ENCODE measurements around the gene LAYN.

LAYN gene

DNA sequence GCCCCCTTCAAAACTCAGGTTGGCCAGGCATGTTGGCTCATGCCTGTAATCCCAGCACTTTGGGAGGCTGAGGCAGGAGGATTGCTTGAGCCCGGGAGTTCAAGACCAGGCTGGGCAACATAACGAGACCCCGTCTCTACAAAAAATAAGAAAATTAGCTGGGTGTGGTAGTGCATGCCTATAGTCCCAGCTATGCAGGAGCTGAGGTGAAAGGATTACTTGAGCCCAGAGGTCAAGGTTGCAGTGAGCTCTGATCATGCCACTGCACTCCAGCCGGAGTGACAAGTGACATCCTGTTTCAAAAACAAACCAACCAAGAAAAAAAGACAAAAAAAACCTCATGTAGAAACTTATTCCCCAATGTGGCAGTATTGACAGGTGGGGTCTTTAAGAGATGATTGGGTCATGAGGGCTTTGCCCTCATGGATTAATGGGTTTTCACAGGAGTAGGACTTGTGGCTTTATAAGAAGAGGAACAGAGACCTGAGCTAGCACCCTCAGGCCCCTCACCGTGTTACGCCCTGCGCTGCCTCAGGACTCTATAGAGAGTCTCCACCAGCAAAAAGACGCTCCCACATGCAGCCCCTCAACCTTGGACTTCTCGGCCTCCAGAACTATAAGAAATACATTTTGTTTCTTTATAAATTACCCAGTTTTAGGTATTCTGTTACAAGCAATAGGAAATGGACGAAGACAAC is 22.3 kb downstream of the LAYN start:
- DNase-seq (ENCODE audit: low spot score), result no peak

DNA sequence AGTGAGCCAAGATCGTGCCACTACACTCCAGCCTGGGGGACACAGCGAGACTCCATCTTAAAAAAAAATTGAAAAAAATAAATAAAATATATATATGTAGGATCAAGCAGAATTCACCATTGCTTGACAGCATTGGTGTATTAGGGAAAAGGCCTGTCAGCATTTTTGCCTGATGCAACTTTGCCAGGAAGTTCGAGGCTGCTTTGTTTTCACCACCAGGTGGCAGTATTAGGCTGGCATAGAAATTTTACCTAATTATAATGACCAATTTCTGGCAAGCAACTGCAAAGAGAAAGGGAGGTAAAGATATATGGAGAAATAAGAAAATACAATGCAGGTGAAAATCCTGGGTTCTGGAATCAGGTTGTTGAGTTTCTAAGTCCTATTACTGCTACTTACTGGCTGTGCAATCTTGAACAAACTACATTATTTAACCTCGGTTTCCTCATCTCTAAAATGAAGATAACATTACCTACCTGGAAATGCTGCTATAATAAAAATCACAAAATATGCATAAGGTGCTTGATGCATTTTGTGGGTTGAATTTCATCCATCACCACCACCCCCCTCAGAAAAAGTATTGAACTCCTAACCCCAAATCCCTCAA is 24.7 kb downstream of the LAYN start:
- DNase-seq (ENCODE audit: low spot score), result peak; percentile 59

DNA sequence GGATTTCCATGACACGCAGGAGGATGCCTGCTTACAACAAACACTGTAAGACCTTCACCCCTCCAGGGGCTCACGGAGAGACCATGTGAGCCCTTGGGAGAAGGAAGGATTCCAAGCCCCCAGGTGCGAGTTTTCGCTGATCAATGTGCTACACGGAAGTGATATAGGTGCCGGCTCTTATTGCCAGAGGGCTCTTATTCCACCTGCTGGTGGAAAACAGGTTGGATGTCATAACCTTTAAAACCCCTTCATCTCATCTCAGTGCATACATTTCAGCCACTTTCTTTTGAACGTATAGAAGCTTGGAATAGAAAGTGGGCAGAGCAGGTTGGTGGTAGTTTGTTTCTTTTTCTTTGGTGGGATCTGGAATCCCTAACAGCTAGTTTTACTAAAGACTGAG is 25.8 kb downstream of the LAYN start:
- no peak for DNase-seq (ENCODE audit: low spot score)

DNA sequence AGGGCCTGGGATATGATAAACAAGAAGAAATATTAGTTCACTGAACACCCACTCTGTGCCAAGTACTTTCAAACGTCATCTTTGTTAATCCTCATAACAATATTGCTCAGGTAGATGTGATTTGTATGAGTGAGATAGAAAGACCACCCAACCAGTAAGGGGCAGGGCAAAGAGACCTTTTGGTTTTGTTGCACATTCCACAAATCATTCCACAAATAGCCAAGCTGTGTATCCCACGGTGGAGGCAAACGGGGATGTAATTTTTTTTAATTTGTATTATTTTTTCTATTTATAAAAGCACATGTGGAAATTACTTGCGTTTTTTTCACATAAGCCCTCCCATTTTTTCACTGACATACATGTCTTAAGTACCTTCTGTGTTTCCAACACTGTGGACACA is 29.0 kb downstream of the LAYN start:
- no peak for DNase-seq (ENCODE audit: low spot score)

DNA sequence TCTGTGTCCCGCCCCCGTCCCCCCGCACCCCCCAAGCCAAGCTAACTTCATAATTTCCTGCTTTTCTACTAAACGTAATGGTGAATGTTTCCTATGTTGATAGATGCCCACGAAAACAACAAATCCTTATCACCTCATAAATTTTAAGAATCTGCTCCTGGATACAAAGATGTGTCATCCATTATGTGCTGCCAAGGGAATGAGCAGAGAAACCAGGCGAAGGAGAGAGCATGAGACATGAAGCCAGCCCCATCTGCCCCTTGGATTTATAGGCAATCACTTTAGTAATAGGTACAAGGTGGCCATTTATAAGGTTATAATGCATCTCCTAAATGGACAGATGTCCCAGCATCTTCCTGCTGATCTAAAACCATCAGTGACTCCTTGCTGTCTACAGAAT is 30.3 kb downstream of the LAYN start:
- no peak for DNase-seq (ENCODE audit: low spot score)

DNA sequence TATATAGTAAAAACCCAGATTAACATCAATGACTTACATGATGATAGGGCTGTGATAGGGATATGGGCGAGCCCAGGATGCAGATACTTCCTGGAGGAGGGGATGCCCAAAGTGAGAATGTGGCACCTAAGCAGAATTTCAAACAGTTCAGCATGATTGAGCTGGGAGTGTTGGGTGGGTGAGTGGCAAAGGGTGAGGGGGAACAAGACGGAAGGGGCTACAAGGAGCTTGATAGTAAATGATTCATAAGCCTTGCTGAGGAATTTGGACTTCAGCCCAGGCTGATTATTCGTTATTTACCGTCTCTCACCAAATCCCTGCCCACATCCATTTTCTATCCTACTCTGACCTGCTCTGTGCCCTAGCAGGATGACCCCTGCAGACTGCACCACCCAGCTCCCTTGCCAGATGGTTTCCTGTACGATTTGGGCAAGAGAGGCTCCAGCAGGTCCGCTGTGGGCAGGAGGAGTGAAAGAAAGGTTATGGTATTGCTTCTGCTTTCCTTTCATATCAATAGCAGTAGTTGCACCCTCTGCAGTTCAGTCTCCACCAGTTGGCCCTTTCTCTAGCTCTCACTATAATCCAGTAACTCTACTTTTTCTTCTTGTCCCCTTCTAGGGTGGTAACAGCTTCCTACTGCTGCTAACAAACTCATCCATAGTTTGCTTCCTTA is 31.4 kb downstream of the LAYN start:
- DNase-seq (ENCODE audit: low spot score), result no peak

DNA sequence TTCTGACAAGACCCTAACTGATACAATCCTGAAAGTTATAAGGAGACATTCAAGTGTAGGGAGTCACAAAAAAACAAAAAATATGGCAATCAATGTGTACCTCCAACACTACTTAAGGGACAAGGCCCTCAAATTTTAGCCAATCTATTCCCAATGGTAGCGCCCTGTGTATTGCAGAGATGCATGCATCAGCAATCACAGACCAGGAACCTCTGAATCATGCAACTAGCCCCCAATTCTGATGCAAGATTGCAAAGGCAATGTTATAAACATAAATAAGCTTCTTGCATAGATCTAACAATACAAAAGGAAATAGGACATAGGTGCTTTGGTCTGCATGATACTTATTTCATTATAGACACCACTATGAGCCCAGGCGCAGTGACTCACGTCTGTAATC is 32.1 kb downstream of the LAYN start:
- DNase-seq (ENCODE audit: low spot score), result no peak

DNA sequence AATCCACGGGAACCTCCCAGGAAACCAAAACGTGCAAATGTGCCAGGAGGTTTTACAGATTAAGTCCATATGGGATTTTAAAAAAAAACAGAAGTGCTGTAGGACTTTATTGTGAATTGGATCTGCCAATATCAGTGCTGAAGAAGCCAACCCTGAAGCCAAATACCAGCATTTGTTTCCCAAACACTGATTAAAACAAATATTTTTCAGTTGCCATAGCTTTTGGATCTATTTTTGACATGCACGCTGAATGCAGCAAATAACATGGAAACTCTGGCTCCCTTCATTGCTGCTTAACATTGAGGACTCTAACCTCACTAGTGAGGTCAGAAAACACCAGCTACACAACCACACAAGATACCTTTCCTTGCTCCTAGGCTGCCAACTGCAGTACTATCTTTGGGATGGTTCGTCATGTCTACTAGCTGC is 33.3 kb downstream of the LAYN start:
- DNase-seq (ENCODE audit: low spot score), result no peak

DNA sequence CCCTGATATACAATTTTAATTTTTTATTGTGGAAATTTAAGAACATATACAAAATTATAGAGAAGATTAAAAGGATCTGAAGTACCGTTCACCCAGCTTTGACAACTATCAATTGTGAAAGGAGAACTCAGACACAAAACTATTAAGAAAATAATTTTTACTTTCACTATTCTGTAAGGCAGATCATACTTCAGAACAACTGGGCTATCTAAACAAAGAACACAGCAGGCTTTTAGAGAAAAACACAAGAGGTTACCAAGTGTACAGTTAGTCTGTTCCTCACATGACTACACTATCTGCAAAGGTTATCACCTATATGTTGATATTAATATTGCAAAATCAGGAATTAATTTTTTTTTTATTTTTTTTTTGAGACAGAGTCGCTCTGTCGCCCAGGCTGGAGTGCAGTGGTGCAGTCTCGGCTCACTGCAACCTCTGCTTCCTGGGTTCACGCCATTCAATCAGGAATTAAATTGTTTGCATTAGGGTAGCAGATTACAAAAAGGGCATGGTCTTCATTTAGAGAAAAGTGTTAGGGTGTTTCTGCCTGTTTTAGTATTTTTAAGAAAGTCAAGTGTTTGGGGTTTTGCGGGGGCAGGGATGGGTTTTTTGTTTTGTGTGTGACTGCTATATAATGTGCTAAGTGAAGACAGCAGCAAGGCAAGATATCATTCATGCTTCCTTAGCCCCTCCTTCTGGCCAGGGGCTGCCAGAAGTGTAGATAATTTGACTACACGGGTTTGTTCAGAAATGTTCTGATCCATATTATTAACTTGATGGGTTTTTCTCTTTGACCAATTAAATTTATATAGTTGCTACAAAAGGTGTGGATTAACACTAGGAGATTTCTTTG is 34.1 kb downstream of the LAYN start:
- no peak for DNase-seq (ENCODE audit: low spot score)

DNA sequence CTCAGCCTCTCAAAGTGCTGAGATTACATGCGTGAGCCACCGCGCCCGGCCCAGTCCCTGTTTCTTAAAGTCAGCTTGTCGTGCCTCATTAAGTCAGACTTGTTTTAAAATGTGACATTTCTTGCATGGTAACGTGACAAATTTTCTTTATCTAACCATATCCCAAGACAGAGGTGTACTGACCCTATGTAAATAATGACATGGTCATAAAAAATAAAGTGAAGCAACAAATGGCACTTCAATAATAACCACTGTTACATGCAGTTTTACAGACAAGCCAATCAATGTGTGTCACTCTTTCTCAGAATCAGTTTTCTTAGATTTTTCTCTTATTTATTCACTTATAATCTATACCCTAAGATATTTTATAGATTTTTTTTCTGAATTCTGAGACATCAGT is 35.2 kb downstream of the LAYN start:
- DNase-seq (ENCODE audit: low spot score), result no peak

DNA sequence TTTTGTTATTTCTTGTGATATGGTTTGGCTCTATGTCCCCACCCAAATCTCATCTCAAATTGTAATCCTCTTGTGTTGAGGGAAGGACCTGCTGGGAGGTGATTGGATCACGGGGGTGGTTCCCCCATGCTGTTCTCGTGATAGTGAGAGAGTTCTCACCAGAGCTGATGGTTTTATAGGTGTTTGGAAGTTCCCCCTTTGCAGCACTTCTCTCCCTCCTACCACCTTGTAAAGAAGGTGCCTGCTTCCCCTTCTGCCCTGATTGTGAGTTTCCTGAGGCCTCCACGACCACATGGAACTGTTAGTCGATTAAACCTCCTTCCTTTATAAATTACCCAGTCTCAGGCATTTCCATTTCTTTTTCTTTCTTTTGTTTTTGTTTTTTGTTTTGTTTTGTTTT is 37.3 kb downstream of the LAYN start:
- DNase-seq (ENCODE audit: low spot score), result no peak

DNA sequence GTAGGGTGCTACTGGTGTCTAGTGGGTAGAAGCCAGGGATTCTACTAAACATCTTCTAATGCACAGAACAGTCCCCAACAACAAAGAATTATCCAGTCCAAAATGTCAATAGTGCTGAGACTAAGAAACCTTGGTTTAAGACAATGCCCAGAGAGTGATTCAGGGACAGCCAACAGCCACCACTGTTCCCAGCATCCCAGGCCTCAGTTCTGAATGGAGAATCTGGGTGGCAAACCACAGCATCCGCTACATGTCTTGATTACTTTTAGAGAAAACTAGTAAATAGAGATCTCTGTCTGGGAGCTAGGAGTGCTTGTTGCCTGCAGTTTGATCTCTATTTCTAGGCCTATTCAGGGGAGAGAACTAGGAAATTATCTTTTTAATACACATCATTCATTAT is 40.8 kb downstream of the LAYN start:
- no peak for DNase-seq (ENCODE audit: low spot score)

DNA sequence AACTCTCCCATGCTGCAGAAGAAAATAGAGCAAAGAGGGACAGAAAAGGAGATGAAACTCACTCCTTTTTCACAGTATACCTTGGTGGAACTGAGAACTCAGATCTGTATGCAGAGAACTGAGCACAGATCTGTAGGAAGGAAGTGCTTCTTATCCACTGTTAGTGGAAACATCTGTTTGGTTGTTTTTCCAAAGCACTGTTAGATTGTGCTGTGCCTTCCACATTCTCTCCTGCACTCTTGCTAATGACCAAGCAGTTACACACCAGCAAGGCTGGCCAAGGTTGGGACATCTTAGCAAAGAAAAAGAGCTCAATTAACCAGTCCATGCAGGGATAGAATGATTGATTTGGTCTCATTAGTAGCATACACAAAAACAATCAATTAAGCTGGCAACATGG is 41.6 kb downstream of the LAYN start:
- no peak for DNase-seq (ENCODE audit: low spot score)

DNA sequence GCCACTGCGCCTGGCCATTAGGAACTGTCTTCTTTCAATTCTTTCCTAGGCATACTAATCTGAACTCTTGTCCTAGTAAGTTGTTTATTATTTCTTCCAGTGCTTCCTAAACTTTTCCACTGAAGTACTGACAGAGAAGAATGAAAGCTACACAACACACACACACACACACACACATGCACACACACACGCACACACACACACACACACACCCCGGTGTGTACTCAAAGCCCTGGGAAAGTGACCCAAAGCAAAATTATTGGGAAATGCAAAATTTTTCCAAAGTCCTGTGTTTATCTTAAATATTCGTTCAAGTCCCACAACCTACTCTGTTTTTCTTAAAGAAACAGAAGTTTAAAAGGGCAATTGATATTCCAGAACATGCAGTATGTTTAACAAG is 42.4 kb downstream of the LAYN start:
- DNase-seq (ENCODE audit: low spot score), result no peak

DNA sequence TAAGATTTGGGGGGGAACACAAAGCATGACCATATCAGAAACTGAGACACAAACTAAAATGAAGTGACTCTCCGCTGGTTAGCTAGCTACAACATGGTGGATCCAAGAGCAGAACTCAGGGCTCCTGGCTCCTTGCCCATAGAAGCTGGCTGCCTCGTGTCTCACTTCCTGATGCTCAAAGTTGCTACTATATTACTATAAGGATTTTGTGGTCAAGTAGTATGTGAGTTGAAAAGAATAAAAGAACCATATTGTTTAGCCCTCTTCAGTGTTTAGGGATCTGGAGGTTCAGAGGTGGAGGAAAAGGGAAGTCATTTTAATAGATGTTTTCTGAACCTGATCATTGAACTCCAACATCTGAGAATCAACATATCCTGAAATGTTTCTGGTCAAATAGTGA is 44.9 kb downstream of the LAYN start:
- peak; percentile 24 for DNase-seq (ENCODE audit: low spot score)

DNA sequence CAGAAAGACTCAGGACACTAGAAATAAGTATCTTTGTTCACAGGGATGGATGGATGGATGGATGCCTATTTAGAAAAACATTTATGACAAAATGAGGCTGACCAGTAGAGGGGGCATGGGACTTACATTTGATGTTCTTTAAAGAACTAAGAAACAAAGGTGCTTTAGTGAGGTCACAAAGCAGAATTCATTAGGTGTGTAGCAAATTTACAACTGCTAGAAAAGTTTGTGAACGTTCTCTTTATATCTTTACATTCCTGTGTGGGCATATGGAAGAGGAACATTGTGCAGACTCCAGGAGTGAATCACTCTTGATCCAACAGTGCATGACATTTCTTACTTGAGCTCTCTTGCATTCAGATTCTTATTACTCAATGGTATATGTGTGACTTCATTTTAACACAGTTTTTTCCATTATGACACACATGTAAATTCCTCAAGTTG is 45.9 kb downstream of the LAYN start:
- DNase-seq (ENCODE audit: low spot score), result peak; percentile 67

DNA sequence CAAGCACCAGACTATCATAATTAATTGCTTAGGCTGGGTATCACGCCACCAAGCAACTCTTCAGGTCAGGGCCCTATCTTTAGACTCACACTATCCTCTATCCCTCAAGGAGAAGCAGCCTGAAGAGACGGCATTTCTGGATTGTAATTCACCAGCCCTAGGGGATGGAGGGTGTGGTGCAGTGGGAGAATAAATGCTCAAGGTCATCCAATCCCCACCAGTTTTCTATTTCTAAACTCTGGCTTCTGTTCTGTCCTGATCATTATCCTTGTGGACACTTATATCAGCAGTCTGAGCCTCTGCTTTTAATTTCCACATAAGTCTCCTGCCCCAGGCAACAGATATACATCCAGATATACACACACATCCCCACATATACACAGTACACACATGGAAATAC is 48.6 kb downstream of the LAYN start:
- no peak for DNase-seq (ENCODE audit: low spot score)

DNA sequence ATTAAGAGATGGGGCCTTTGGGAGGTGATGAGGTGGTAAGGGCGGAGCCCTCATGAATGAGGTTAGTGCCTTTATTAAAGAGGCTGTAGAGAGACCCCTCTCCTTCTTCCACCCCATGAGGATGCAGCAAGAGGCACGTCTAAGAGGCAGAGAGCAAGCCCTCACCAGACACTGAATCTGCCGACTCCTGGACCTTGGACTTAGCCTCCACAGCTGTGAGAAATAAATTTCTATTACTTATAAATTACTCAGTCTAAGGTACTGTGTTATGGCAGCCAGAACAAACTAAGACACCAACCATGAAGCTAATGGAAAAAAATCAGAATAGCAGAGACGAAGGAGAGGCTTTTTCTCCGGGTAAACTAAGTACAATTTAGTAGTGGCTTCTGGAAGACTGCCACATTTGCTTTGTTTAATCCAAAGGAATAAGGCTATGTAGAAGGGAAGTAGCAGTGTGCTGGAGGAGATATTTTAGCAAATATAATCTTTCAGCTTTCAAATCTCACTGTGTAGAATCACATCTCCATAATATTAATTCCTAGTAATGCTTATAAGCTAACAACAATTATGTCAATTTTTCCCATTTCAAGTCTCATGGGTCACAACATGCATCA is 49.5 kb downstream of the LAYN start:
- DNase-seq (ENCODE audit: low spot score), result no peak

DNA sequence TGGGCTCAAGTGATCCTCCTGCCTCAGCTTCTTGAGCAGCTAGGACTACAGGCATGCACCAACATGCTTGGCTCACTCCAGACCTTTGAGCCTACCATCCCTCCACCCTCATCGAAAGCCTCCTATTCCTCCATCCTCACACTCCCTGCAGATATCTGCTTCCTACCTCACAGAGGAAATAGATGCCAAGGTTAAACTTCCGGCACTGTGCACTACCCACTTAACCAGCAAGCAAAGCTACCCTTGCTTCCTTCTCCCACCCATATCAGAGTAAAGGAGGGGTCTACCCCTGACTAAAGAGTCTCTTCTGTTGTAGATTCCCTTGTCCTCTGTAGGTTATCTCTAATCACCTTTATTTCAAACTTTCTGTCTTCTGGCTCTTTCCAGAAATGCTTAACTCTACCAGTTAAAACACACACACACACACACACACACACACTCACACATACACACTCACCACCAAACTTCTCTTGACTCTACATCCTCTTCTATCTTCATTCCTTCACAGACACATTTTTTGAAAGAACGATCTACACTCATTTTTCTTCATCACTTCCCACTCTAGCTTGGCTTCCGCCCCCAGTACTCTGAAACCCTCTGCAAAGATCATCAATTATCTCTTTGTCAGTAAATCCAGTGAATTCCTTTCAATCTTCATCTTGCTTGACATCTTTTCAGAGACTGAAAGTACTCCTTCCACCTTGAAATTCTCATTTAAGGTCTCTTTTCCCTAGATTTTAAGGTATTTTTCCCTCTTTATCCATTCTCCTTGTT is 50.9 kb downstream of the LAYN start:
- no peak for DNase-seq (ENCODE audit: low spot score)

DNA sequence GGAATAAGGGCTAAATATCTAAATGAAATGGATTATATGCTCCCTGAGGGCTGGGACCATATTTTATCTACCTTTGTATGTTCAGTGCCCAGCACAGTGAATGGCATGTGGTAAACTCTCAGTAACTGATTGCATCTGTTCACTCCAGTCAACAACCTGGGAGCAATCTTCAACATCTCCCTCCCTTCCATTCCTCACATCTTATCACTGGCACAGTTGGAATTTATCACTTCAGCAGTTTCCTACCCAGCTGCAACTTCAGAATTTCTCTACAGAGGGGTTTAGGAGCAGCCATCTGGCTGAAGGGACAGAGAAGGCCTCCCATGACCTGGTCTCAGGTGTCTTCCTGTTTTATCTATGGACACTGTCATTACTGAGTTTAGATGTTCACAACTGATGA is 52.0 kb downstream of the LAYN start:
- DNase-seq (ENCODE audit: low spot score), result no peak

DNA sequence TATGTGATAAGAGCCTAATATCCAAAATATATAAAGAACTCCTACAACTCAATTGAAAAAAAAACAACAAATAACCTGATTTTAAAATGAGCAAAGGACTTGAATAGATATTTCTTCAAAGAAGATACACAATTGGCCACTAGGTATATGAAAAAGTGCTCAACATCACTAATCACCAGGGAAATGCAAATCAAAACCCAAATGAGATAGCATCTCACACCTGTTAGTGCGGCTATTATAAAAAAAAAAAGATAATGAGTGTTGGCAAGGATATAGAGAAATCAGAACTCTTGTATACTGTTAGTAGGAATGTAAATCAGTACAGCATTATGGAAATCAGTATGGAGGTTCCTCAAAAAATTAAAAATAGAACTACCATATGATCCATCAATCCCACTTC is 55.8 kb downstream of the LAYN start:
- DNase-seq (ENCODE audit: low spot score), result no peak
